ENCODE results near the gene SPSB4. TPM values are rescaled to one million over a fixed set of nuclear protein-coding genes. Genes with fewer than 3 reads are reported as not detected.

The SPSB4 gene
- total and polyA plus RNA-seq, 2 donors (not counting 3 experiments of a cell fraction or from before 2014, with no cell fraction given): 0.06 to 0.22 TPM

DNA sequence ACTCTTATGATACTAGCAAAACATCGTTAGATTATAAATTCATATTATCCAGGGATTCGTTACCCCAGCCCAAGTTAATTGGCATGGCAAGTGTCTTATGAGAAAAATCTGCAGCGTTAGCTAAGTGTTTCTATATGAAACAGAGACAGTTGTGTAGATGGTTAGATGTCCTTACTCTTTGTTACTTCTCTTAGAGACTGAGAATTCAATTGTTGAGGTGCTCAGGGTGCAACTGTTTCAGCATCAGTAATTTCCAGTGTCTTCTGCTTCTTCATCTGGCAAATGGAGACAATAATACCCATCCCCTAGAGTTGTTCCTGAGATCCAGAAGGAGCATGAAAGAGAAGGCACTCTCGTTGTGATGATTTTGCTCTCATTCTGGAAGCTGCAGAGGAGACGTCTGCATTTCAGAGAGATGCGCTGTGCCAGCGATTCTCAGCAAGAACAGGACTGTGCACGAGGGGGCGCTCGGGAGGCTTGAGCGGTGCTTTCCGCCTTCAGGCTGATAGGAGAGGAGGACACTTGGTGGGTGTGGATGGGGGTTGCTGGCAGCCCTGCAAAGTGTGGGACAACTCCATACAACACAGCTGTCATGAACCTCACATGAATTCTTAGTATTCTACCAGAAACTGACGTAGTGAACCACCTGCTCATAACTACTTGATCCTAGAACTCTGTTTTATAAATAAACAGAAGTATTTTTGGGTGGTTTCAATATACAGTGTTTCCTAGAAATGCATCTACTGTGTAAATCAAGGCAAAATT is 39.7 kb upstream of the SPSB4 start:
- FAIRE-seq (peak; percentile 83), DNase-seq (ENCODE audit: low read depth, low spot score) (peak; percentile 59)
- H3K9ac ChIP-seq (replicated peaks; ENCODE audit: extremely low read depth, insufficient read depth, low read length): no peak overlapping the region
- H4K20me1 ChIP-seq (replicated peaks; ENCODE audit: control insufficient read depth, extremely low read depth, insufficient read depth, low read length): no peaks in the 10 kb centered on the region
- BruUV-seq (replicated peaks): no TSS peak
- no peaks in the 10 kb centered on the region for H3K79me2 ChIP-seq (ENCODE audit: control insufficient read depth, insufficient read depth, low read length)
- POLR2A ChIA-PET: no interaction called here
- no peak for TF ChIP-seq EZH2 (IDR thresholded peaks at IDR 0.05; ENCODE audit: borderline replicate concordance, low read depth, low read length, severe bottlenecking)
- no peak for TF ChIP-seq FOS (IDR thresholded peaks at IDR 0.05; ENCODE audit: borderline replicate concordance, insufficient read depth, low read length)
- TF ChIP-seq MYC (IDR thresholded peaks at IDR 0.05; ENCODE audit: low read depth, low read length): no peak
- no peak for TF ChIP-seq POLR2A (IDR thresholded peaks at IDR 0.05; ENCODE audit: low read depth, low read length)
- no peak for TF ChIP-seq POLR2AphosphoS5 (IDR thresholded peaks at IDR 0.05; ENCODE audit: insufficient read depth, low read depth, low read length)
- TF ChIP-seq, protein P1, sequence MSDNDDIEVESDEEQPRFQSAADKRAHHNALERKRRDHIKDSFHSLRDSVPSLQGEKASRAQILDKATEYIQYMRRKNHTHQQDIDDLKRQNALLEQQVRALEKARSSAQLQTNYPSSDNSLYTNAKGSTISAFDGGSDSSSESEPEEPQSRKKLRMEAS (IDR thresholded peaks at IDR 0.05; ENCODE audit: insufficient read depth, insufficient read length): no peak
- TF ChIP-seq GATA2 (IDR thresholded peaks at IDR 0.05; ENCODE audit: insufficient read depth, insufficient read length, low read depth, low read length): no peak
- TF ChIP-seq JUN (IDR thresholded peaks at IDR 0.05; ENCODE audit: borderline replicate concordance, insufficient read depth, insufficient read length, low read depth): no peak
- TF ChIP-seq, protein P2, sequence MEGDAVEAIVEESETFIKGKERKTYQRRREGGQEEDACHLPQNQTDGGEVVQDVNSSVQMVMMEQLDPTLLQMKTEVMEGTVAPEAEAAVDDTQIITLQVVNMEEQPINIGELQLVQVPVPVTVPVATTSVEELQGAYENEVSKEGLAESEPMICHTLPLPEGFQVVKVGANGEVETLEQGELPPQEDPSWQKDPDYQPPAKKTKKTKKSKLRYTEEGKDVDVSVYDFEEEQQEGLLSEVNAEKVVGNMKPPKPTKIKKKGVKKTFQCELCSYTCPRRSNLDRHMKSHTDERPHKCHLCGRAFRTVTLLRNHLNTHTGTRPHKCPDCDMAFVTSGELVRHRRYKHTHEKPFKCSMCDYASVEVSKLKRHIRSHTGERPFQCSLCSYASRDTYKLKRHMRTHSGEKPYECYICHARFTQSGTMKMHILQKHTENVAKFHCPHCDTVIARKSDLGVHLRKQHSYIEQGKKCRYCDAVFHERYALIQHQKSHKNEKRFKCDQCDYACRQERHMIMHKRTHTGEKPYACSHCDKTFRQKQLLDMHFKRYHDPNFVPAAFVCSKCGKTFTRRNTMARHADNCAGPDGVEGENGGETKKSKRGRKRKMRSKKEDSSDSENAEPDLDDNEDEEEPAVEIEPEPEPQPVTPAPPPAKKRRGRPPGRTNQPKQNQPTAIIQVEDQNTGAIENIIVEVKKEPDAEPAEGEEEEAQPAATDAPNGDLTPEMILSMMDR (IDR thresholded peaks at IDR 0.05; ENCODE audit: extremely low read depth in 1 of 2, insufficient read depth in 1 of 2, low read depth in 1 of 2, low read length in 2 of 2): peak; percentile 70 to 88
- intact Hi-C loops (cut with micrococcal nuclease) (loop anchor here (1.0 kb wide), 2 partner anchors 94 to 181 kb away; no protein-coding TSS in a partner anchor), dilution Hi-C loops (cut with MboI; ENCODE audit: extremely low pct_ligation_motif_present, low sequenced_read_pairs) (no loop called here)
- no peaks in the 10 kb centered on the region for H3K4me1 ChIP-seq (ENCODE audit: control insufficient read depth, extremely low read depth, insufficient read depth, low read length)
- CTCF ChIA-PET: interaction anchor here (1.0 to 5.8 kb wide), 6 partner anchors 12 to 181 kb away, joined by 3 to 36 read pairs (median 5); no protein-coding TSS in a partner anchor
- H3K4me3 ChIP-seq (replicated peaks in 1 of 3; ENCODE audit: insufficient read depth in 1 of 3, low read depth in 1 of 3, low read length in 3 of 3): no peak overlapping the region
- H3K27ac ChIP-seq (ENCODE audit: insufficient read depth, low read depth, low read length): no peak overlapping the region
- H2AFZ ChIP-seq (ENCODE audit: low read depth, low read length): no peak overlapping the region
- no peaks in the 10 kb centered on the region for H3K9me1 ChIP-seq (replicated peaks; ENCODE audit: control insufficient read depth, extremely low read depth, insufficient read depth, low read length)
- no peak overlapping the region for H3K4me2 ChIP-seq (ENCODE audit: insufficient read depth, low read length)
- peaks cover 4 to 9% of the 10 kb centered on the region in 2 experiments for H3K27me3 ChIP-seq (ENCODE audit: control insufficient read depth in 2 of 2, insufficient read depth in 2 of 2, low read length in 2 of 2)
- no peaks in the 10 kb centered on the region for H3K36me3 ChIP-seq (ENCODE audit: control insufficient read depth in 2 of 2, extremely low read depth in 1 of 2, insufficient read depth in 2 of 2, low read length in 2 of 2)
- H3K9me3 ChIP-seq (replicated peaks; ENCODE audit: control insufficient read depth, insufficient read depth, low read length): no peaks in the 10 kb centered on the region
